H1 (cell line): ENCODE results near the gene MAPK8IP3. TPM values are rescaled to one million over a fixed set of nuclear protein-coding genes. Genes with fewer than 3 reads are reported as not detected.

Experiments used
- microRNA-seq, 2 experiments: library from miRNA; unstranded; fragments of <30 nt; microRNA quantifications; one replicate each; pipeline versions ENCODE4 to v1.2.0, GENCODE V29; 2016 to 2020; ENCODE audit warnings: borderline microRNAs expressed in 2 of 2, borderline number of aligned reads in 2 of 2, borderline replicate concordance in 1 of 2
- polyA plus RNA-seq, 7 experiments: library from polyadenylated mRNA; depleted of rRNA in 3 of 7; stranded (reverse) in 5 of 7; unstranded in 2 of 7; fragments of >200 nt in 5 of 7; fragments of 200-250 nt in 2 of 7; gene quantifications; 1 replicate in 5 of 7; 2 replicates in 1 of 7; 4 replicates in 1 of 7; pipeline versions ENCODE4 v1.2.1 to v1.2.3, GENCODE V29; 2011 to 2013; ENCODE audit warnings: missing spikeins in 2 of 7, mixed read lengths in 2 of 7
- small RNA-seq: library from polyadenylated mRNA; stranded (forward); fragments of <200 nt; extraction: miRNeasy Mini kit (QIAGEN cat#:217004); gene quantifications from one replicate; pipeline ENCODE3, GENCODE V24; 2013; ENCODE audit not compliant: insufficient read depth
- total RNA-seq: library from RNA; stranded (reverse); fragmentation: NEBNext Ultra II Directional; extraction: Animal tissue kit (Norgen Biotek cat#: 25700); gene quantifications from 2 replicates; pipeline ENCODE4 v1.2.1, GENCODE V29; 2021

Gene MAPK8IP3
- total and polyA plus RNA-seq, 2 of the 8 experiments (the other 6 are each of a cell fraction or from before 2014, with no cell fraction given): 16.9 to 43.4 TPM

Small RNAs within 50 kb of the gene (microRNA-seq; reads per million reads assigned to microRNA genes)
- 1.8 to 2.3 reads per million in 2 experiments for gene MIR3177

Small RNAs within 50 kb of the gene (small RNA-seq; reads per million reads assigned to genes)
- 19.0 reads per million, percentile 91 among the genes with 10 or more reads in this experiment for gene MIR3177

Other genes with a start within 250 kb of the MAPK8IP3 start
- gene CLCN7, start 231.2 kb upstream of the MAPK8IP3 start, total RNA-seq: 76.5 and 81.5 TPM in 2 replicates
- 38.6 and 79.6 TPM in 2 replicates for gene CLCN7, start 231.2 kb upstream of the MAPK8IP3 start, polyA plus RNA-seq (2011; rRNA removed)
- gene PTX4, start 217.3 kb upstream of the MAPK8IP3 start, total RNA-seq: not detected in 2 replicates
- gene PTX4, start 217.3 kb upstream of the MAPK8IP3 start, polyA plus RNA-seq (2011; rRNA removed): not detected in 2 replicates
- gene TELO2, start 212.8 kb upstream of the MAPK8IP3 start, total RNA-seq: 64.8 and 66.4 TPM in 2 replicates
- gene TELO2, start 212.8 kb upstream of the MAPK8IP3 start, polyA plus RNA-seq (2011; rRNA removed): 39.3 and 72.9 TPM in 2 replicates
- gene TMEM204, start 172.5 kb upstream of the MAPK8IP3 start, total RNA-seq: not detected in 2 replicates
- gene TMEM204, start 172.5 kb upstream of the MAPK8IP3 start, polyA plus RNA-seq (2011; rRNA removed): 0.03 TPM in 1 of 2 replicates, not detected in the other
- 20.6 and 20.9 TPM in 2 replicates for gene IFT140, start 94.1 kb upstream of the MAPK8IP3 start, total RNA-seq
- 9.7 and 16.1 TPM in 2 replicates for gene IFT140, start 94.1 kb upstream of the MAPK8IP3 start, polyA plus RNA-seq (2011; rRNA removed)
- 23.2 and 26.2 TPM in 2 replicates for gene CRAMP1, start 93.8 kb upstream of the MAPK8IP3 start, total RNA-seq
- 19.2 and 31.0 TPM in 2 replicates for gene CRAMP1, start 93.8 kb upstream of the MAPK8IP3 start, polyA plus RNA-seq (2011; rRNA removed)
- 197 and 199 TPM in 2 replicates for gene JPT2, start 27.9 kb upstream of the MAPK8IP3 start, total RNA-seq
- 67.6 and 70.8 TPM in 2 replicates for gene JPT2, start 27.9 kb upstream of the MAPK8IP3 start, polyA plus RNA-seq (2011; rRNA removed)
- 70.9 and 72.5 TPM in 2 replicates for gene NME3, start 65.3 kb downstream of the MAPK8IP3 start, total RNA-seq
- 163 and 214 TPM in 2 replicates for gene NME3, start 65.3 kb downstream of the MAPK8IP3 start, polyA plus RNA-seq (2011; rRNA removed)
- 19.3 and 19.7 TPM in 2 replicates for gene EME2, start 66.6 kb downstream of the MAPK8IP3 start, total RNA-seq
- gene EME2, start 66.6 kb downstream of the MAPK8IP3 start, polyA plus RNA-seq (2011; rRNA removed): 13.1 and 17.0 TPM in 2 replicates
- gene MRPS34, start 66.9 kb downstream of the MAPK8IP3 start, total RNA-seq: 252 and 267 TPM in 2 replicates
- 168 and 250 TPM in 2 replicates for gene MRPS34, start 66.9 kb downstream of the MAPK8IP3 start, polyA plus RNA-seq (2011; rRNA removed)
- gene SPSB3, start 76.4 kb downstream of the MAPK8IP3 start, total RNA-seq: 22.5 and 25.3 TPM in 2 replicates
- 37.8 and 60.1 TPM in 2 replicates for gene SPSB3, start 76.4 kb downstream of the MAPK8IP3 start, polyA plus RNA-seq (2011; rRNA removed)
- gene NUBP2, start 76.8 kb downstream of the MAPK8IP3 start, total RNA-seq: 68.0 and 70.3 TPM in 2 replicates
- 96.9 and 130 TPM in 2 replicates for gene NUBP2, start 76.8 kb downstream of the MAPK8IP3 start, polyA plus RNA-seq (2011; rRNA removed)
- gene IGFALS, start 87.5 kb downstream of the MAPK8IP3 start, total RNA-seq: not detected in 2 replicates
- 0.03 TPM in 1 of 2 replicates, not detected in the other for gene IGFALS, start 87.5 kb downstream of the MAPK8IP3 start, polyA plus RNA-seq (2011; rRNA removed)
- 28.7 and 34.4 TPM in 2 replicates for gene HAGH, start 120.6 kb downstream of the MAPK8IP3 start, total RNA-seq
- 40.6 and 65.3 TPM in 2 replicates for gene HAGH, start 120.6 kb downstream of the MAPK8IP3 start, polyA plus RNA-seq (2011; rRNA removed)
- gene FAHD1, start 121.0 kb downstream of the MAPK8IP3 start, total RNA-seq: 20.4 and 20.5 TPM in 2 replicates
- gene FAHD1, start 121.0 kb downstream of the MAPK8IP3 start, polyA plus RNA-seq (2011; rRNA removed): 31.9 and 47.2 TPM in 2 replicates
- 0.99 and 1.1 TPM in 2 replicates for gene MEIOB, start 166.0 kb downstream of the MAPK8IP3 start, total RNA-seq
- gene MEIOB, start 166.0 kb downstream of the MAPK8IP3 start, polyA plus RNA-seq (2011; rRNA removed): 0.60 and 0.63 TPM in 2 replicates
- gene HS3ST6, start 212.2 kb downstream of the MAPK8IP3 start, total RNA-seq: 0.39 TPM in 1 of 2 replicates, not detected in the other
- gene HS3ST6, start 212.2 kb downstream of the MAPK8IP3 start, polyA plus RNA-seq (2011; rRNA removed): 0.36 and 0.63 TPM in 2 replicates
- gene MSRB1, start 237.0 kb downstream of the MAPK8IP3 start, total RNA-seq: 28.2 and 34.1 TPM in 2 replicates
- 51.4 and 53.8 TPM in 2 replicates for gene MSRB1, start 237.0 kb downstream of the MAPK8IP3 start, polyA plus RNA-seq (2011; rRNA removed)
- gene RPL3L, start 248.5 kb downstream of the MAPK8IP3 start, total RNA-seq: 0.19 and 0.39 TPM in 2 replicates
- 0.08 and 0.24 TPM in 2 replicates for gene RPL3L, start 248.5 kb downstream of the MAPK8IP3 start, polyA plus RNA-seq (2011; rRNA removed)